Endodermal cell (in vitro differentiated cells): ENCODE data around the gene POM121L2. TPM values are rescaled to one million over a fixed set of nuclear protein-coding genes. Genes with fewer than 3 reads are reported as not detected.

Experiments
- DNase-seq: peaks from one replicate; pipeline ENCODE4 v3.0.0-alpha.2; 2017
- H3K27ac ChIP-seq: 2 replicates; pipeline ENCODE4 v1.5.1; 2013; ENCODE audit warnings: mild to moderate bottlenecking, low read depth, low read length, moderate library complexity
- H3K27me3 ChIP-seq: 2 replicates; pipeline ENCODE4 v1.6.1; 2013; ENCODE audit warnings: mild to moderate bottlenecking, low read length, moderate library complexity; ENCODE audit not compliant: insufficient read depth, control insufficient read depth, poor library complexity, severe bottlenecking
- H3K36me3 ChIP-seq: 2 replicates; pipeline ENCODE4 v1.7.0; 2013; ENCODE audit warnings: mild to moderate bottlenecking, low read length, moderate library complexity; ENCODE audit not compliant: control insufficient read depth, insufficient read depth
- H3K4me1 ChIP-seq: one replicate; pipeline ENCODE4 v1.7.0; 2013; ENCODE audit warnings: low read length; ENCODE audit not compliant: control insufficient read depth, insufficient read depth
- H3K4me3 ChIP-seq: 2 replicates; pipeline ENCODE4 v1.5.1; 2013; ENCODE audit warnings: mild to moderate bottlenecking, low read length, moderate library complexity
- H3K9ac ChIP-seq: 2 replicates; pipeline ENCODE4 v1.6.1; 2013; ENCODE audit warnings: mild to moderate bottlenecking, low read length, moderate library complexity; ENCODE audit not compliant: poor library complexity, severe bottlenecking; ENCODE audit errors: extremely low read depth
- H3K9me3 ChIP-seq: 2 replicates; pipeline ENCODE4 v1.6.1; 2013; ENCODE audit warnings: mild to moderate bottlenecking, low read length, moderate library complexity; ENCODE audit not compliant: control insufficient read depth
- H3K27ac Mint-ChIP-seq: 2 replicates; pipeline ENCODE4 v1.8.0; 2020; ENCODE audit warnings: mixed read lengths
- H3K27me3 Mint-ChIP-seq: 2 replicates; pipeline ENCODE4 v1.8.0; 2021; ENCODE audit warnings: mild to moderate bottlenecking, mixed read lengths; ENCODE audit not compliant: insufficient read depth
- H3K36me3 Mint-ChIP-seq: 2 replicates; pipeline ENCODE4 v1.8.0; 2020; ENCODE audit warnings: low read depth, mixed read lengths
- H3K4me1 Mint-ChIP-seq: 2 replicates; pipeline ENCODE4 v1.8.0; 2020; ENCODE audit warnings: mixed read lengths
- H3K4me3 Mint-ChIP-seq: 2 replicates; pipeline ENCODE4 v1.8.0; 2020; ENCODE audit warnings: mild to moderate bottlenecking, moderate library complexity, mixed read lengths
- H3K9me3 Mint-ChIP-seq: 2 replicates; pipeline ENCODE4 v1.8.0; 2020; ENCODE audit warnings: mild to moderate bottlenecking, mixed read lengths
- CTCF ChIP-seq: fragments of 200-600 bp; sonication (generic); conservative IDR thresholded peaks from 2 replicates; pipeline ENCODE4 v1.5.0; 2021; ENCODE audit warnings: antibody characterized with exemption, mild to moderate bottlenecking
- WGBS, 2 experiments: methylation state at CpG; one replicate each; pipeline versions ENCODE4 v1.1.5 to v1.1.7; 2013; ENCODE audit warnings: missing lambda C conversion rate in 2 of 2, mixed read lengths in 1 of 2; ENCODE audit not compliant: insufficient coverage in 1 of 2, insufficient read length in 1 of 2; 5-methylcytosine and 5-hydroxymethylcytosine counted together
- total RNA-seq, 2 donors: library from RNA; stranded (reverse); fragmentation: NEBNext Ultra II Directional in 1 of 2; extraction: Animal tissue kit (Norgen Biotek cat#: 25700) in 1 of 2; gene quantifications; 2 replicates in 1 of 2; 3 replicates in 1 of 2; pipeline ENCODE4 v1.2.1, GENCODE V29; 2021

Gene POM121L2
- total RNA-seq, 2 donors from 2014 or later, result 0.20 TPM; not detected in 1

- Mint-ChIP-seq H3K4me3 (no peak overlapping the region), H3K9me3 (no peaks in the 10 kb centered on the region), H3K27ac (no peak overlapping the region)
Measured at GRCh38 chr6:27321370-27321769, 9.3 kb upstream of the POM121L2 start.

GRCh38 chr6:27318973-27319372 lies 6.9 kb upstream of the POM121L2 start:
- Histone ChIP-seq H3K9ac (no peak overlapping the region), H3K27ac (no peak overlapping the region), H3K27me3 (no peaks in the 10 kb centered on the region), H3K4me3 (no peak overlapping the region), H3K4me1 (no peaks in the 10 kb centered on the region), H3K9me3 (peaks cover 3% of the 10 kb centered on the region), H3K36me3 (no peaks in the 10 kb centered on the region)
- Mint-ChIP-seq H3K27me3 (peaks cover 6% of the 10 kb centered on the region), H3K9me3 (peaks cover 4% of the 10 kb centered on the region), H3K36me3 (no peaks in the 10 kb centered on the region), H3K4me1 (no peaks in the 10 kb centered on the region), H3K4me3 (no peak overlapping the region), H3K27ac (no peak overlapping the region)
- no peak for DNase-seq
- 57 to 71% methylated on average over 1 to 2 of the region's 2 CpGs for WGBS, 2 experiments
- no peak for TF ChIP-seq CTCF

More at GRCh38 chr6:27321370-27321769, 9.3 kb upstream of the POM121L2 start:
- H3K27me3 Mint-ChIP-seq, result peaks cover 3% of the 10 kb centered on the region
- Histone ChIP-seq H3K27me3 (peaks cover 11% of the 10 kb centered on the region), H3K9me3 (no peaks in the 10 kb centered on the region), H3K36me3 (no peaks in the 10 kb centered on the region), H3K4me1 (no peaks in the 10 kb centered on the region), H3K27ac (no peak overlapping the region), H3K4me3 (no peak overlapping the region), H3K9ac (no peak overlapping the region)
- no peak for DNase-seq
- H3K4me1 Mint-ChIP-seq, result no peaks in the 10 kb centered on the region
- H3K36me3 Mint-ChIP-seq, result no peaks in the 10 kb centered on the region
- no peak for TF ChIP-seq CTCF

GRCh38 chr6:27314046-27314445 lies 2.0 kb upstream of the POM121L2 start:
- Histone ChIP-seq H3K9me3 (peaks cover 11% of the 10 kb centered on the region), H3K4me3 (no peak overlapping the region), H3K27me3 (peaks cover 46% of the 10 kb centered on the region), H3K36me3 (no peaks in the 10 kb centered on the region), H3K4me1 (no peaks in the 10 kb centered on the region), H3K9ac (no peak overlapping the region), H3K27ac (no peak overlapping the region)
- H3K4me1 Mint-ChIP-seq, result no peaks in the 10 kb centered on the region
- peaks cover 42% of the 10 kb centered on the region for H3K27me3 Mint-ChIP-seq
- H3K27ac Mint-ChIP-seq, result no peak overlapping the region
- no peak for TF ChIP-seq CTCF
- no peaks in the 10 kb centered on the region for H3K36me3 Mint-ChIP-seq
- H3K9me3 Mint-ChIP-seq, result peaks cover 5% of the 10 kb centered on the region
- no peak overlapping the region for H3K4me3 Mint-ChIP-seq
- WGBS, 2 experiments, result 90 to 92% methylated on average over 2 of the region's 2 CpGs
- DNase-seq, result no peak
